Middle frontal gyrus (tissue), 1 donor: ENCODE measurements around the gene EXPH5.
A peak's percentile ranks its signal among the peaks of the same experiment; 100 is the strongest.
"Not testable (repeated sequence)": the region's sequence is repeated elsewhere in the genome, so short reads cannot be mapped to it uniquely, and the experiment has no call there.

Experiments
- DNase-seq: peaks from one replicate; pipeline ENCODE4 v3.0.0-alpha.2; 2015; ENCODE audit warnings: low spot score; ENCODE audit errors: extremely low spot score

The EXPH5 gene, protein sequence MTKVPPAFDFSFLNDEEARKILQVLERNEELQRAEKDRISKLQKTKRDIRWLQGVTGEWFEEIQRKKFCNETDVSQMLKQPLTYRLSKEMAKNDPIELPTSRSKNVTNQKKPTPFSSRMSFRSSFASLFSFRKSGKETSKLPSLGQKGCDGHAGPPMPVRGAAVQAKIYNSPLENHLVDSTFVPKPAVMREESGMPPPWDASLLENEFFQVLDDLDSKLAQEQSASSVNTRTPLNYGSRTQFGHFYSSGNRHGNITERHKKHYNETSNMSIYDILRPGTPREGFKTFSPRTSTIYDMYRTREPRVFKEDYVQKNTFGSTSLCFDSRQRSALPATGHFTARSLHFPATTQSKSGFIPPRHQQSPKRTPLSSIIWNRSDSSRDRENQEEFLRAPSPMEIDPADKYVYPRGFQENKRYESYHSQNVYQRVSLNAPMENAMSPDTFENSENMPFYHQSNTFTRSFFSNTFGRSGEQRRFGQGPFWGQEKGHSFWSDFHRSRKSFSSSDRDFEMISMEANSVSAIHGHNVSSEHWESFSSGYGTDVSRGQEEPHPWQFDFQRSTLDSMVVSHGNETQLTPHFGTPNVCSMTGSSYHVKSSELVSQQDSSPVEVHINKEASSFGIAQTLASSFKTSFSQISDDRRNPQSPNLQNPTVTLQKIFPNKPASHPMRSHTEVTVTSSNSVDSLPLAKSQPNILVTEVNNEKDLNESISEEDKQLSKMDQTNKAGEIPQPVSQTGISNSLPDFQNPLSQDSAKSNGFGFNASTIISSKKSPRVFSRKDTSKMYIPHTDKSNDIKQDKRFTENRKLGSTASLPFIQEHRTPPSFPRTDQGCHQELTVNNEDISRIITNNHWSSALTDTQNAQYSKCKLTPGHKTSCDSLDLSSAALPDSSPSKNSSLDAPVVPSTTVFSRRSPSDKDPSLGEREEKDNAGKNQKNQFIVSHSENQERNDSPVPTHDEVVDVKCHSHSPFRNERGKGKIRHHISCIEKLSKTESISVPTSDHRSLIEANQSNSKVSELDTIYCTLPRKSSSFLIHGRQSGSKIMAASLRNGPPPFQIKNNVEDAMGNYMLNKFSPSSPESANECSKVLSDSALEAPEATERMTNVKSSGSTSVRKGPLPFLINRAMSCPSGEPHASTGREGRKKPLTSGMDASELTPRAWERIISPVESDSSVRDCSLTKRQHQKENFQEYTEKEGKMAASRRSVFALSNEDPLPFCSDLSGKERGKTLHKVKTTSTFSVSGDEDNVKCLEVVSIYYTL (N-terminal part only)

DNA sequence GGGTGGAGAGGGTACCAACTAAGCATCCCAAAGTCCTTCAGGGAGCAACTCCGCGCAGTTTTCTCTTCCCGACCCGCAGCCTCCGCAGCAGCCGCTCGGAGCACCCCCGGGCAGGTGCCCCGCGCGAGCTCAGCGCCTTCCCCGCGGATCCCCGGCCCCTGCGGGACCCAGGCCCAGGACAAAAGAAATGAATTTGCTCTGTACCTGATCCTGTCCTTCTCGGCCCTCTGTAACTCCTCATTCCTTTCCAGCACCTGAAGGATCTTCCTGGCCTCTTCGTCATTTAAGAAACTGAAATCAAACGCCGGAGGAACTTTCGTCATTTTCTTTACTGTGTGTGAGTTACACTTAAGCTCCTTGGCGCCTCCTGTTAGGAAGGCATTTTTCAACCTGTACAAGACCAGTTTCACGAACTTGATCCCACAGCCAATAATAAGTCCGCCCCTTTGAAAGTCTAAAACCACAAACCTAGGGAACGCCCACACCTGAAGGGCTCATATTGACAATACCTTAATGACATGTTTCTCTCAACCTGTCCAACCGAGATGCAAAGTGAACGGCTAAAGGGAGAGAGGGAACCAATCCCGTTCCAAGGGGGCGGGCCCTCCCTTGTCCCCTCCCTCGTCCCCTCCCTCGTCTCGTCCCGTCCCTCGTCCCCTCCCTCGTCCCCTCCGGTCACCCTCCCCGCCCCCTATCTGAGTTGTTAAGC is at the start of gene EXPH5:
Gene EXPH5 (minus strand): TSS at position 555 of the 709 bp plus-strand sequence. CDS start 232 bp downstream, at position 323.
- DNase-seq: peak; percentile 32

DNA sequence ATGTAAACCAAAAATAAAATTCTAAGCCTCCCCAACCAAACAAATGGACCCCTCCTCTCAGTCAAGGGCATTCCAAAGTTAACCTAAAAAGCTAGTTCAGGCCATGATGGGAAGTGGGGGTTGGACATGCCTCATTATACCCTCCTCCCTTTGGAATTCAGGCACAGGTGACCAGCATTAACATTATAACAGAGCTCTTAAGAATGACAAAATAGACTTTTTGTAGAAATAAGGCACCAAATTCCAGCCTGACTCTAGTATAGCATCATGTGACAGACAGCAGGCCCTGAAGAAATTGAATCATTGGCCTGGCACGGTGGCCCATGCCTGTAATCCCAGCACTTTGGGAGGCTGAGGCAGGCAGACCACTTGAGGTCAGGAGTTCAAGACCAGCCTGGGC is 48.2 kb upstream of the EXPH5 start:
- DNase-seq: not testable (repeated sequence)

DNA sequence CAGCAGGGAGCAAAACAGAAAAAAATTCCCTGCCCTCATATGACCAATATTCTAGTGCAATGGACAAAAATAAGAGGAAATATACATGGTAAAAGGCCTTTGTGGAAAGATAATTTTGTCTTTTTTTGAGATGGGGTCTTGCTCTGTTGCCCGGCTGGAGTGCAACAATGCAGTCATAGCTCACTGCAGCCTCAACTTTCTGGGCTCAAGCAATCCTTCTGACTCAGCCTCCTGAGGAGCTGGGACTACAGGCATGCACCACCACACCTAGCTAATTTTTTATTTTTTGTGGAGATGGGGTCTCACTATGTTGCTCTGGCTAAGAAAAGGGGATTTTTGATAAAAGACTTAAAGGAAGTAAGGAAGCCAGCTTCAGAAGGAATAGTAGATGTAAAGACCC is 45.6 kb upstream of the EXPH5 start:
- no peak for DNase-seq

DNA sequence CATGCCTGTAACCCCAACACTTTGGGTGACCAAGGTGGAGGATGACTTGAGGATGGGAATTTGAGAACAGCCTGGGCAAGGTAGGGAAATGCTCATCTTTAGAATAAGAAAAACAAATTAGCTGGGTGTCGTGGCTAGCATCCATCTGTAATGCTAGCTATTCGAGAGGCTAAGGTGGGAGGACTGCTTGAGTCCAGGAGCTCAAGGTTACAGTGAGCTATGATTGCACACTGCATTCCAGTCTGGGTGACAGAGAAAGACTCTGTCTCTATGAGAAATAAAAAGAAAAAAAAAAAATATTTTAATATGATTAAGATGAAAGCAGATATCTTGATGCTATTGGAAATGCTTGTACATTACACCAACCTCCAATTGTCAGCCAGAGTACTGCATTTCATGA is 42.7 kb upstream of the EXPH5 start:
- no peak for DNase-seq

DNA sequence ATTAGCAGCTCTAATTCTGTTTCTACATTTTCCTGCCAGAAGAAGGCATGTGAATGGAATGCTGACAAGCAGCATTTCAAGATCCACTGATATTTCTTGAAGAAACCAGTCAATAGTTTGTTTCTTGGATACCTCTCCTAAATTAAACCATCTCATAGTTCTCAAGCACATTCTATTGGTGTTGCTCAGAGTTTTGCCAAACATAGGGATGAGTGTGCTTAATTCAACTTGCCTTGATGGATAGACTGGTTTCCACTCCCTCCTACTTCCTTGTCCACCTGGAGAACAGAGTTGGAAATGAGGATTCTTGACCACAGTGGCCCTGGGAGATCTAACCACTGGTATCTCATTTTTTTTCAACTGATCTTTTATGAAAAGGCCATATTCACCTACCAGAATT is 41.5 kb upstream of the EXPH5 start:
- DNase-seq: no peak

DNA sequence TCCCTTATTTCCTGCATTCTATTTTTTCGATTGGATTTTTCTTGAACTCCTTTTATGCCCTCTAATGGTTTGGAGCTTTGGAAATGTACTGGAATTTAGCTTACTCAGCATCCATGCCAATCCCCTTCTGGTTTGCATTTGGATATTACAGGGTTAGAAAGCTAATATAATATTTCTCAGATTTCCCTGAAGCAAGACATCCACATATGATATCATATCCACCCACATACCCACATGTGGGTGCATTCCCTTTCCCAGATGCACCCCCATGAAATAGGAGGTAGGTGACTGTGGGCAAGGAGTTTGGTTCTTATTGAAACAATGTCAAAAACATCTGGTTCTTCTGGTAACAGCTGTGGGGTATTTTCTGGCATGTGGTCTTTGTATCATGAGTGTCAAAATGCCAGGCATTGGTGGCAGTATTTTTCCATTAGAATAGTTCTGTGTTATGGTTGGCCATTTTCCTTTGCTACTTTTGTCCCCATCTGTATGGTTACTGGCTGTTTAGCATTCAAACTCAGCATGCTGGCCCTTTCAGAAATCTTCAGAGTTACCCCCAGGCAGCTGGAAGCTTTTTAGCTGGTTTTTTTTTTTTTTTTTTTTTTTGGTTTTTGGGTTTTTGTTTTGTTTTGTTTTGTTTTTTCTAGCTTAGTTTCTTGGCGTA is 38.6 kb upstream of the EXPH5 start:
- no peak for DNase-seq

DNA sequence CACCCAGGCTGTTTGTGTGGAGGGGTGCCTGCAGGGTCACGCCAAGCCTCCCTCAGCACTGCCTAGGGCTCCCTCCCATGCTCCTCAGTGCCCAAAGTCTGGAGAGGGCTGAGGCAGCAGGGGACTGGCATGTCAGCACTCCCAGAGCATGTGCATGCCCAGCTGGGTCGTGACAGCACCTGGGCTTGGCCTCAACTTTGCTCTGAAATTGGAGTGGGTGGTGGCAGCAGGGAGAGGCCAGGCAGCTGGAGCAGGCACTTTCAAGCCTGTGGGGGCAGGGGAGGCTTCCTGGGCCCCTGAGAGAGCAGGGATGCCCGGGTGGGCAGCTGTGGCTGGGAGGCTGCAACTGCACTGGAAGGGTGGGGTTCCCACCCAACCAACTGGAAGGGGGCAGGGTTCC is 35.7 kb upstream of the EXPH5 start:
- no peak for DNase-seq

DNA sequence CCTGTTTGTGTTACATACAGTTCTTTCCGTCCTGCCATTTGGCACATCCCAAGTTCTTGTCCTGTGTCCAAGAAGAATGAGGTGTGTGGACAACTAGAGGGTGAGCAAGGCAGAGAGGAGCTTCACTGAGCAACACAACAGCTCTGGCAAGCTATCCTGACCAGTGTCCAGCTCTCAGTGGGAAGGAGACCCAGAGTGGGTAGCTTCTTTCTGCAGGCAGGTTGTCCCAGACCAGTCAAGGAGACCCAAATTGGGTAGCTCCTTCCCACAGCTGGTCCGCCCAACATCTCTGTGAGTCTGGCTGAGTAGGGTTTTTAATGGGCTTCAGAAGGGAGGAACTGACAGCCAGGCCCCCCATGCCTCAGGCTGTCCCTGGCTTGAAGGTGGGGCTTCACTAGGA is 35.2 kb upstream of the EXPH5 start:
- DNase-seq: no peak

DNA sequence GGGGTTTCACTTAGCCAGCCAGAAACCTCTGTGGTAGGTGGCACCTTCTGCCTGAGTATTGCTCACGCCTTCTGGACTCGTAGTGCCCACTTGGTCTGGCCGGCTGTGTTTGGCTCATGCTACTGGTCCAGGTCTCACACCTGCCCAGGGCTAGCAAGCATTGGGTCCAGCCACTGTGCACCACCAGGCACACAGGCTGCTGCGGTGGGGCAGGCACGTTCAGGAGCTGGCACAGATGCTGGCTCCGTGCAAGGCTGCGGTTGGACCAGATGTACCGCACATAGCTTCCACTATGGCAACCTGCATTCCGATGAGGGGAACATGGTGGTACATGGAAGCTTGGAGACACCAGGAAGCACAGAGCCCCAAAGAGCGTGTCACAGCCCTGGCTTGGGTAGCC is 34.8 kb upstream of the EXPH5 start:
- no peak for DNase-seq

DNA sequence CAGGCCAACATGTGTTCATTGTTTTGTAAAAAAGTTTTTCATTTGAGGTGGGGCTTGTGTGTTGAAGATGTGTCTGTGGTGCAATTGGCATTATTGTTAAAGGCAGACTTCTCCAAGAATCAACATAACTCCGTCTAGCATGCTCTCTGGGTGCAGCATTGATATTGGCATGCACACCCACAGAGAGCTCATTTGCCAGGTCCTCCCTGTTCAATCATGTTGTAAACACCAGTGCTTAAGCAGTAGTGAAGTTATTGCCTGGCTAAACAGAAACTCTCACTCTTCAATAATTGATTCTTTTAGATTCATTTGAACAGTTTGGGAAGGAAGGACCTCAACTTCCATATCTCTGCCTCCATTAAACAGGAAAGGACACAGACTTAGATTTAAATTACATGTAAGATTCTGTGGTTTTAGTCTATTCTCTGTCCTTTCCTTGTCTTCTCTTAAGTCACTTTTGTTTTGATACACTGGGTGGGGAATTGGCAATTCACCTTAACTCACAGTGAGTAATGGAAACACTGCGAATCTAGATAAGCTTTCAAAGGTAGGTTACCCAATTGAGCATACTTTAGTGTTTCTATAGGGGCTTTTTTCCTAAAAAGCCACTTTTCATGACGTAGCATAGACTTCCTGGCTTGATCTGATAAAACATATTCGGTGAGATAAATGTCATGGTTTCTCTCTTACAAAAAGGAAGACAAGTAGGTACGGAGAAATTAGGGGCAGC is 30.8 kb upstream of the EXPH5 start:
- DNase-seq: no peak

DNA sequence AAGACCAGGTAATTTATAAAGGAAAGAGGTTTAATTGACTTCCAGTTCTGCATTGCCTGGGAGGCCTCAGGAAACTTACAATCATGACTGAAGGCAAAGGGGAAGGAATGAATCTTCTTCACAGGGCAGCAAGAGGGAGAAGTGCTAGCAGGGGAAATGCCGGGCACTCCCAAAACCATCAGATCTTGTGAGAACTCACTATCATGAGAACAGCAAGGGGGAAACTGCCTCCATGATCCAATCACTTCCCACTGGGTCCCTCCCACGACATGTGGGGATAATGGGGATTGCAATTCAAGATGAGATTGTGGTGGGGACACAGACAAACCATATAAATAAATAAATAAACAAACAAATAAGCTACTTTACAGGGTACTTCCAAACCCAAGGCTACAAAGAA is 28.8 kb upstream of the EXPH5 start:
- DNase-seq: no peak

DNA sequence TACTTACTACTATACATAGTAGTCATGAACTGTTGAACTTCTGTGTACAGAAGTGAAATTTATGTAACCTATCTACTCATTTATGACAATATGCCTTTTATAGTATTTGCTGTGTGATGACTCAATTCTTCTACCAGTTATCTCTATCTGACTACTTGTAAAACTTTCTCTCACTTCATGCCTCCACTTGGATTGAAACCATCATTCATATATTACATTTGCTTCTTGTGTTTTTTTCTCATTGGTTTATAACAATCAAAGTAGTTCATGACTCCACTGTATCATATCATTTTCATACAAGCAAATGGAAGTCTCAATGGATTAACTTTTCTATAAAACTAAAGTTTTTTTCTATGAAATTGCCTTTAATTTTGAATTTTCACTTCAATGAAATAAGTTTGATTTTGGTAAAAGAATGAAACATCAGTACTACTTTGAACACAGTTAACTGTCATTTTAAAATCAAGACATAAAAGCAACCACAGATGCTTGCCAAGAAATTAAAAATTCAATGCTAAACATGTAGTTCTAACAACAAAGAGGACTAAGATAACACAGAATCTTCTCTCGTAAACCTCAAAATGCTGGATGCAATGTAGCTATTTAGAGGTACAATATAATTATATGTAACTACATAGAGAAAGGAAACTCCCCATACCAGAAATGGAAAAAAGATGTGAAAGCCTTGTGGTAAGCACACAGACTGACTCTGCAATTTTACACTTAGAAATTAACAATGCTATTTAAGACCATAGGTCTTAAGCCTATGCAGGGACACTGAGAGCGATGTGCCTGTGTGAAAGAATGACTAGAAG is 27.6 kb upstream of the EXPH5 start:
- DNase-seq: no peak

DNA sequence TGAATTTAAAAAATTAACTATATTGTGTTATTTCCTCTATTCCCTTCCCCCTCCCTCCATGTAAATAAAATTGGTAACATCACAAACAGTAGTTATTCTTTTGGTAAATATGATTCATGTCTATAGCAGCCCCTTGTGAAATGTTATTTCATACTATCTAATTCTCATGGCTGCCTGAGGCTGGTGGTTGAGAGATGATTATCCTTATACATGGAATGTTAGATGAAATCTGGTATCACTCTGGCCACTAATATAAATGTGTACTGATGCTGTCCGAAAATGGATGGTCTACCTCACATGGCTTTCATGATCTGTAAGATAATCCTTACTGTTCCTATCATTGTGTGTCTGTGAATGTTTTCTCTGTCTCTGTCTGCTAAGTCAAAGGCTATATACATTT is 25.0 kb upstream of the EXPH5 start:
- no peak for DNase-seq

DNA sequence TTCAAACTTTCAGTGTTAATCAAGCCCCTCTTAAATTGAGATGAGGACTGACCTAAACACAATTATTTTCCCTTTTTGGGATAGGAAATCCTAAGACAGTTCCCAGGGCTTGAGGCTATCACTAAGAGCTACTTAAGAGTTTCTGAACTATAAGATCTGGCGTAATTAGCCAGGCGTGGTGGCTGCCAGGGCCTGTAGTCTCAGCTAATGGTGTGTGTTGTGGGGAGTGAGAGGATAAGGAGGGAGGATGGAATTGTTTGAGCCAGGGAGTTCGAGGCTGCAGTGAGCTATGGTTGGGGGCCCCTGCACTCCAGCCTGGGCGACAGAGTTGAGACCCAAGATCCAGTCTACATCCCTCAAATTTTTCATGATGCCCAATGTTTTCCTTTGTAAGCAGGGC is 23.5 kb upstream of the EXPH5 start:
- DNase-seq: no peak

DNA sequence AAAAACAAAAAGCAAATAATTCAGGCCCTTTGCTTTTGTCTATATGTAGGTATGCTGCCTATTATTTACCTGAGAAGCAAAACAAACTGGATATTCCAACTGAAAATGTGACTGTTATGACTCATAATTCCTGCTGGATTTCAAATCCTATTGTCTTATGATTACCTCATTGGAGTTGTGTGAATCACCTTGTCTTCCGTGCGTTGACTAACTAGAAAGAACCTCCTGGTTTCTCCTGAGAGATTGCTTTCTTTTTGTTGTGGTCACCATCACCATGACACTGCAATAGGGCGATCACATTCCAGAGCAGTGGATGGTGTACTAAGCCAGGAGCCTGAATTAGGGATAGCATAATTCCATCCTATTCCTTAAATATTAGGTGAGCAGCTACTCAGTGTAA is 23.0 kb upstream of the EXPH5 start:
- DNase-seq: no peak

DNA sequence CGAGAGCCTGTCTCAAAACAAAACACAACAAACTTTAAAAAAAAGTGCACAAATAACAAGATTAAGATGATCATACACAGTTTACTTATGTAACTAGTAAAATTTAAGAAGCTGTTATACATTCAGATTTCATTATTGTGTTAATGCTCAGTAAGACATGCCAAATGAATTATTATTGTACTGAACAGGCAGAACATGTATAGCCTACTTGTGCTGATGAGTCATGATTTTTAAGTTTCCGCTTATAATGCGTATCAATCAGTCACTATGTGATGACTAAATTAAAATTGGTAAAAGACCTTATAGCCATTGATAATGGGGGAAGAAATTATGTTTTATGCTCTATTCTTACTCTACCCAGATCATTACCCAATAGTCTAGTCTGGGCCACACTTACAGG is 20.5 kb upstream of the EXPH5 start:
- no peak for DNase-seq

DNA sequence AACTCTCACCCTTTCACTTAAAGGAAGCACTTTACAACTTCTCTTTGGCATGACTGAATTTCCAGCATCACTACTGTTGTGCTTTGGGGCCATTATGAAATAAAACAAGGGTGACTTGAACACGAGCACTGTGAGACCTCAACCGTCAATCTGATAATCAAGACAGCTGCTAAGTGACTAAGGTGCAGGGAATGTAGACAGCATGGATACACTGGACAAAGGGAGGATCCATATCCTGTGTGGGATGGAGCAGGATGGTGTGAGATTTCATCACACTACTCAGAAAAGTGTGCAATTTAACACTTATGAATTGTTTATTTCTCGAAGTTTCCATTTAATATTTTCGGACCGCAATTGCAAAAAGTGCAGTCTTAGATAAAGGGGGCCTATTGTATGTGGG is 16.1 kb upstream of the EXPH5 start:
- DNase-seq: no peak

DNA sequence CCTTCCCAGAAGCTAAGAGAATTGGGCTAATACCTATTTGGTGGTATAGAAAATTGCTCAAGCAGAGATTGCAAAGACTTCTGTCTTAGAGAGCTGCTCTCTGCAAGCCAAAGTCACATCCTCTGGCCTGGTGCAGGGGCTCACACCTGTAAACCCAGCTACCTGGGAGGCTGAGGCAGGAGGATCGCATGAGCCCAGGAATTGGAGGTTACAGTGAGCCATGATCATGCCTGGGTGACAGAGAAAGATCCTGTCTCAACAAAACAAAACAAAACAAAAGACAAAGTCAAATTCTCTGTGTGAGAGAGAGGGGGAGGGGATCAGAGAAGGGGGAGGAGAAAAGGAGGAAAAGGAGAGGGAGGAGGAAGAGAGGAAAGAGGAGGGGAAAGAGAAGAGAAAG is 15.0 kb upstream of the EXPH5 start:
- DNase-seq: no peak

DNA sequence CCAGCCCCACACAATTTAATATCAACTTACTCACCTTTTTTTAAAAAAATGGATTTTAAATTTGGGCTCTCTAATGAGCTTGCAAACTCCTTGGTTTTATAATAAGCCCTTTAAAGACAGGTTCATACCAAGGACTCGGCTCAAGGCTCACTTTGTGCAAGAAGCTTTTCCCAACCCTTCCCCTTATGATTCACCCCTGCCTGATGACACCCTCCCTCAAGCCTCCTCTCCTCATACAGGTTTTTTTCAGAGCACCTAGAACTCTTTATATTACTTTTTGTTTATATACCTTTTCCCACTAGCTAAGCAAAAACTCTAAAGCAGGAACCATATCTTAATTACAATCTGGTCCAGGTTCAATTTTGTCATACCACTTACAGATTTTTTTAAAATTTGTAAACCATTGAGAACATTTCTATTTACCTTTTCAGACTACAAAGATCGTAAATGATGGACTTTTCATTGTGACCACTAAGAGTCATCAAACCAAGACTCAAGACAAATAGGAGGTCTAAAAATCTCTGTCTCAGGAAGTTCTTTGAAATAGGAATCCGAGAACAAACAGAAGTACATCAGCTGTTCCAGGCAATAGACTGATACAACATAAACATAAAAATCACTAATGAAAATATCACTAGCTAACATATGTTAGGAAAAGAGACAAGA is 13.1 kb upstream of the EXPH5 start:
- DNase-seq: no peak
